ENCODE results near the gene TNRC18.
A peak's percentile ranks its signal among the peaks of the same experiment; 100 is the strongest.

TNRC18 gene

GRCh38 chr7:5429253-5429856 lies 5.7 kb upstream of the TNRC18 start:
- H3K4me3 ChIP-seq (ENCODE audit: control insufficient read depth, low read depth, low read length) = peak overlapping the region; percentile 86
- DNase-seq (ENCODE audit: low read depth) = no peak
- TF ChIP-seq, protein P1, sequence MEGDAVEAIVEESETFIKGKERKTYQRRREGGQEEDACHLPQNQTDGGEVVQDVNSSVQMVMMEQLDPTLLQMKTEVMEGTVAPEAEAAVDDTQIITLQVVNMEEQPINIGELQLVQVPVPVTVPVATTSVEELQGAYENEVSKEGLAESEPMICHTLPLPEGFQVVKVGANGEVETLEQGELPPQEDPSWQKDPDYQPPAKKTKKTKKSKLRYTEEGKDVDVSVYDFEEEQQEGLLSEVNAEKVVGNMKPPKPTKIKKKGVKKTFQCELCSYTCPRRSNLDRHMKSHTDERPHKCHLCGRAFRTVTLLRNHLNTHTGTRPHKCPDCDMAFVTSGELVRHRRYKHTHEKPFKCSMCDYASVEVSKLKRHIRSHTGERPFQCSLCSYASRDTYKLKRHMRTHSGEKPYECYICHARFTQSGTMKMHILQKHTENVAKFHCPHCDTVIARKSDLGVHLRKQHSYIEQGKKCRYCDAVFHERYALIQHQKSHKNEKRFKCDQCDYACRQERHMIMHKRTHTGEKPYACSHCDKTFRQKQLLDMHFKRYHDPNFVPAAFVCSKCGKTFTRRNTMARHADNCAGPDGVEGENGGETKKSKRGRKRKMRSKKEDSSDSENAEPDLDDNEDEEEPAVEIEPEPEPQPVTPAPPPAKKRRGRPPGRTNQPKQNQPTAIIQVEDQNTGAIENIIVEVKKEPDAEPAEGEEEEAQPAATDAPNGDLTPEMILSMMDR (conservative IDR thresholded peaks at IDR 0.05; ENCODE audit: control insufficient read depth, insufficient read depth, low read depth, low read length) = no peak

GRCh38 chr7:5428478-5429252 lies 5.0 kb upstream of the TNRC18 start:
- peak overlapping the region; percentile 86 for H3K4me3 ChIP-seq (ENCODE audit: control insufficient read depth, low read depth, low read length)
- DNase-seq (ENCODE audit: low read depth) = peak; percentile 89
- TF ChIP-seq, protein P1 (conservative IDR thresholded peaks at IDR 0.05; ENCODE audit: control insufficient read depth, insufficient read depth, low read depth, low read length) = peak; percentile 28

DNA sequence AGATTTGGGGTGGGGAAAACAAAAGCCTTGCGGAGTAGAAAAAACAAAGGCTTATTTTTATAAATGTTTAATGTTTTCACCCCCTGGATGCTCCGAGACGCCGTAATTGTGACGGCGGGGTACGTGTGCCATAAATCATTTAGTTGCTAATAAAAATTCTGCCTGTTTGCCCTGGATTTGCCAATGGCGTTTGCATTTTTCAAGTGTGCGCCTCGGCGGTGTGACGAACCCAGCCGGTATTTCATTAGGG lies 2.5 kb upstream of the TNRC18 start:
- DNase-seq (ENCODE audit: low read depth) = peak; percentile 74
- H3K4me3 ChIP-seq (ENCODE audit: control insufficient read depth, low read depth, low read length) = peak overlapping the region; percentile 86
- TF ChIP-seq, protein P1 (conservative IDR thresholded peaks at IDR 0.05; ENCODE audit: control insufficient read depth, insufficient read depth, low read depth, low read length) = no peak

DNA sequence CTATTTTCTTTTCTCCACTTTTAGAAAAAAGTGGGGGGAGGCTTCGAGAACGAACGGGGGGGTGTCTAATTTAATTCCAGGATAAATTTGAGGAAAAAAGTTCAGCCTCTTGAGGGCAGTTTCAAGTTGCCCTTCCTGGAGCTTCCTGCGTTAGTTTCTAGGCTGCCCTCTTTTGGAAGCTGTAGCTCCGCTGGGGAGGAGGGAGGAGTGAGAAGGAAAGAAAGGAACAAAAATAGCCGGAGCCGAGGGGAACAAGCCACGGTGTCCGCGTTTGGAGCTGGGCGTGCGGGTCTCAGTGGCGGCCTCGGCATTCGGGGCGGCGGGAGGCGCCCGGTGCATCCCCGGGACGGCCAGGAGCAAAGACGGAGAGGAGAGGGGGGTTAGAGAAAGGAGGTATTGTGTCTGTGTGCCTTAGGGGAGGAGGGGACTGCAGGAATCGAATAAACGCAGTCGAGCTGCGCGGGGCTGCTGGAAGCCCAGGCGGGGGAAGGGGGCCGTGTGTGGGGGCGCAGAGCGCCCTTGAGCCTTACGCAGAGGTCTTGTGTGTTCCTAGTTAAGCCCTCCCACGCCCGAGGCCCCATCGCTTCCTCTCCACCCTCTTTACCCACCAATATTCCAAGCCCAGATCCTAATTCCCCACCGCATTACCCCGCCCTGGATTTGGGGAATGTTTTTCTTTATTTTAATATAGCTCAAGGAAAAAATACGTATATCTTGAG lies 2.0 kb upstream of the TNRC18 start:
- peak; percentile 86 for DNase-seq (ENCODE audit: low read depth)
- H3K4me3 ChIP-seq (ENCODE audit: control insufficient read depth, low read depth, low read length) = peak overlapping the region; percentile 86
- TF ChIP-seq, protein P1 (conservative IDR thresholded peaks at IDR 0.05; ENCODE audit: control insufficient read depth, insufficient read depth, low read depth, low read length) = no peak

- peak overlapping the region; percentile 86 for H3K4me3 ChIP-seq (ENCODE audit: control insufficient read depth, low read depth, low read length)
- peak; percentile 47 for DNase-seq (ENCODE audit: low read depth)
Measured at GRCh38 chr7:5424749-5425506, 1.3 kb upstream of the TNRC18 start.

More at GRCh38 chr7:5424749-5425506, 1.3 kb upstream of the TNRC18 start:
- TF ChIP-seq, protein P1 (conservative IDR thresholded peaks at IDR 0.05; ENCODE audit: control insufficient read depth, insufficient read depth, low read depth, low read length) = peak; percentile 0

All from fibroblast of mammary gland (primary cell).